Measurements from ENCODE around the gene KRTAP29-1. TPM values are rescaled to one million over a fixed set of nuclear protein-coding genes. Genes with fewer than 3 reads are reported as not detected.

The KRTAP29-1 gene
- total RNA-seq, 1 experiment from 2014 or later: not detected

DNA sequence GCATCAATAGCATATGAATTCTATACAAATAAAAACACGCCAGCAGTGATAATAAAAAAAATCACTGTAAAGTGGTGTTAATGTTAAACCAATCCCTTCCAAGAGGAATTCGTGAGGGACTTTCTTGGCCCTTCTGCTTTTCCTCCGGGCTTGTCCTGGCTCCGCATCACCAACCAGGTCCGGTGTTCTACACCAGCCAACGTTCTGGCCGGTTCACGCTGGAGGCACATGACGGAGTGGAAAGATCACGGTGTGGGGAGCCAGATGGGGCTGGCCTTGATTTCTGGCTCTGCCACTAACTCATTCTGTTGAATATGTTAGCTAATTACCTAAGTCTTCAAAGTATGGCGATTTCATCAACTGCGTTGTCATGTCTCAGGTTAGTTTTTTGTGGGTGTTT is 1.4 kb upstream of the KRTAP29-1 start:
- no CpG with 5 or more reads among the region's 12 CpGs for WGBS (ENCODE audit: extremely low coverage, insufficient read length, low lambda C conversion rate)
- Histone ChIP-seq H3K4me2 (ENCODE audit: insufficient read depth, insufficient read length, low read length) (no peak overlapping the region), H3K56ac (ENCODE audit: insufficient read length, low read depth, low read length) (no peak overlapping the region), H3K23ac (ENCODE audit: insufficient read length, low read depth, low read length) (no peak overlapping the region), H3K9ac (ENCODE audit: extremely low read depth, insufficient read length, low read length) (no peak overlapping the region), H2BK120ac (ENCODE audit: low read depth, low read length, poor library complexity, severe bottlenecking) (no peak overlapping the region), H2AK5ac (ENCODE audit: insufficient read length, low read length) (no peak overlapping the region), H3K27me3 (ENCODE audit: insufficient read depth, low read length) (no peaks in the 10 kb centered on the region), H3K9me3 (ENCODE audit: control insufficient read depth, low read depth, low read length) (no peaks in the 10 kb centered on the region), H2BK15ac (ENCODE audit: low read depth, low read length) (no peak overlapping the region), H3K4me1 (ENCODE audit: insufficient read depth, low read length) (no peaks in the 10 kb centered on the region), H2AFZ (ENCODE audit: low read length) (no peak overlapping the region), H2BK5ac (ENCODE audit: insufficient read length, low read length) (no peak overlapping the region), H3K4ac (ENCODE audit: low read depth, low read length) (no peak overlapping the region), H3K27ac (ENCODE audit: insufficient read length, low read depth, low read length) (no peak overlapping the region), H4K91ac (ENCODE audit: insufficient read length, low read depth, low read length) (no peak overlapping the region), H4K5ac (ENCODE audit: insufficient read length, low read depth, low read length) (no peak overlapping the region), H3T11ph (ENCODE audit: low read length) (no peak overlapping the region), H2BK12ac (ENCODE audit: insufficient read length, low read depth, low read length) (no peak overlapping the region), H4K20me1 (ENCODE audit: control insufficient read depth, insufficient read depth, insufficient read length) (no peaks in the 10 kb centered on the region), H4K8ac (replicated peaks; ENCODE audit: insufficient read length, low read depth, low read length) (no peak overlapping the region), H2BK20ac (ENCODE audit: low read depth, low read length, poor library complexity, severe bottlenecking) (no peak overlapping the region), H3K79me2 (ENCODE audit: insufficient read depth, low read length) (no peaks in the 10 kb centered on the region), H3K18ac (ENCODE audit: insufficient read length, low read depth, low read length) (no peak overlapping the region), H3K79me1 (ENCODE audit: insufficient read depth, low read depth, low read length, poor library complexity, severe bottlenecking) (no peaks in the 10 kb centered on the region), H3K23me2 (ENCODE audit: insufficient read length, low read depth, low read length, poor library complexity, severe bottlenecking) (no peaks in the 10 kb centered on the region), H3K14ac (ENCODE audit: insufficient read depth, low read length) (no peak overlapping the region)
- Mint-ChIP-seq H3K4me1 (peaks cover 0 to 5% of the 10 kb centered on the region in 2 experiments; a peak in 1 of 4 replicates), H3K36me3 (ENCODE audit: insufficient read depth in 1 of 3, low read depth in 3 of 3) (no peaks in the 10 kb centered on the region), H3K27ac (peak overlapping the region in 1 of 3 experiments; percentile 72; a peak in 1 of 7 replicates), H3K4me3 (no peak overlapping the region), H3K9me3 (no peaks in the 10 kb centered on the region; a peak in 1 of 5 replicates), H3K27me3 (ENCODE audit: low read depth) (peaks cover 9% of the 10 kb centered on the region)
- TF ChIP-seq, protein P1, sequence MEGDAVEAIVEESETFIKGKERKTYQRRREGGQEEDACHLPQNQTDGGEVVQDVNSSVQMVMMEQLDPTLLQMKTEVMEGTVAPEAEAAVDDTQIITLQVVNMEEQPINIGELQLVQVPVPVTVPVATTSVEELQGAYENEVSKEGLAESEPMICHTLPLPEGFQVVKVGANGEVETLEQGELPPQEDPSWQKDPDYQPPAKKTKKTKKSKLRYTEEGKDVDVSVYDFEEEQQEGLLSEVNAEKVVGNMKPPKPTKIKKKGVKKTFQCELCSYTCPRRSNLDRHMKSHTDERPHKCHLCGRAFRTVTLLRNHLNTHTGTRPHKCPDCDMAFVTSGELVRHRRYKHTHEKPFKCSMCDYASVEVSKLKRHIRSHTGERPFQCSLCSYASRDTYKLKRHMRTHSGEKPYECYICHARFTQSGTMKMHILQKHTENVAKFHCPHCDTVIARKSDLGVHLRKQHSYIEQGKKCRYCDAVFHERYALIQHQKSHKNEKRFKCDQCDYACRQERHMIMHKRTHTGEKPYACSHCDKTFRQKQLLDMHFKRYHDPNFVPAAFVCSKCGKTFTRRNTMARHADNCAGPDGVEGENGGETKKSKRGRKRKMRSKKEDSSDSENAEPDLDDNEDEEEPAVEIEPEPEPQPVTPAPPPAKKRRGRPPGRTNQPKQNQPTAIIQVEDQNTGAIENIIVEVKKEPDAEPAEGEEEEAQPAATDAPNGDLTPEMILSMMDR (conservative IDR thresholded peaks at IDR 0.05): no peak
- DNase-seq: no peak
